ENCODE results near the gene PALS2. TPM values are rescaled to one million over a fixed set of nuclear protein-coding genes. Genes with fewer than 3 reads are reported as not detected.

The PALS2 gene
- total RNA-seq (2014; rRNA removed; shearing (Covaris generic)) = 54.4 and 55.1 TPM in 2 replicates

- Histone ChIP-seq H3K4me3 (peak within 1 kb of the TSS; percentile 97), H3K4me1 (no peaks in the 10 kb centered on the region), H3K27me3 (peaks cover 11% of the 10 kb centered on the region; the same call in 1 of the 2 replicates), H3K27ac (peak within 1 kb of the TSS; percentile 49), H3K9me3 (replicated peaks) (no peaks in the 10 kb centered on the region), H3K36me3 (no peaks in the 10 kb centered on the region)
- DNase-seq = peak; percentile 68 to 77
Measured at GRCh38 chr7:24572997-24573553, at the start of gene PALS2. Gene PALS2 (plus strand): TSS chr7:24573452. CDS start chr7:24623668, 50,216 bp downstream.

- Histone ChIP-seq H3K4me3 (no peak overlapping the region), H3K27me3 (peaks cover 4% of the 10 kb centered on the region; the same call in 1 of the 2 replicates), H3K9me3 (replicated peaks) (no peaks in the 10 kb centered on the region), H3K27ac (no peak overlapping the region), H3K36me3 (no peaks in the 10 kb centered on the region), H3K4me1 (no peaks in the 10 kb centered on the region)
- DNase-seq = no peak
Measured at GRCh38 chr7:24531255-24531654, 42.0 kb upstream of the PALS2 start.

GRCh38 chr7:24536682-24537081, 36.6 kb upstream of the PALS2 start:
- Histone ChIP-seq H3K27me3 (peaks cover 4% of the 10 kb centered on the region; the same call in 1 of the 2 replicates), H3K9me3 (replicated peaks) (no peaks in the 10 kb centered on the region), H3K27ac (no peak overlapping the region), H3K4me3 (no peak overlapping the region), H3K36me3 (no peaks in the 10 kb centered on the region), H3K4me1 (no peaks in the 10 kb centered on the region)
- DNase-seq = no peak

- Histone ChIP-seq H3K27ac (no peak overlapping the region), H3K9me3 (replicated peaks) (no peaks in the 10 kb centered on the region), H3K4me3 (no peak overlapping the region), H3K27me3 (0 out of 2 replicates have a peak, but pooled peaks cover 3% of the 10 kb centered on the region), H3K4me1 (no peaks in the 10 kb centered on the region), H3K36me3 (no peaks in the 10 kb centered on the region)
- DNase-seq = peak; percentile 6 to 38
Measured at GRCh38 chr7:24540956-24541355, 32.3 kb upstream of the PALS2 start.

GRCh38 chr7:24545215-24545614, 28.0 kb upstream of the PALS2 start:
- Histone ChIP-seq H3K9me3 (replicated peaks) (no peaks in the 10 kb centered on the region), H3K4me3 (no peak overlapping the region), H3K27ac (no peak overlapping the region), H3K4me1 (no peaks in the 10 kb centered on the region), H3K27me3 (0 out of 2 replicates have a peak, but pooled peaks cover 3% of the 10 kb centered on the region), H3K36me3 (no peaks in the 10 kb centered on the region)
- no peak for DNase-seq

GRCh38 chr7:24548390-24548789, 24.9 kb upstream of the PALS2 start:
- H3K4me1 ChIP-seq = no peaks in the 10 kb centered on the region
- no peak overlapping the region for H3K27ac ChIP-seq
- DNase-seq = no peak
- H3K36me3 ChIP-seq = no peaks in the 10 kb centered on the region
- no peaks in the 10 kb centered on the region for H3K9me3 ChIP-seq (replicated peaks)
- no peaks in the 10 kb centered on the region for H3K27me3 ChIP-seq
- H3K4me3 ChIP-seq = no peak overlapping the region

GRCh38 chr7:24549991-24550390, 23.3 kb upstream of the PALS2 start:
- H3K4me1 ChIP-seq = no peaks in the 10 kb centered on the region
- no peak for DNase-seq

GRCh38 chr7:24555184-24555583, 18.1 kb upstream of the PALS2 start:
- no peak for DNase-seq
- H3K36me3 ChIP-seq = no peaks in the 10 kb centered on the region
- H3K4me3 ChIP-seq = no peak overlapping the region
- H3K9me3 ChIP-seq (replicated peaks) = no peaks in the 10 kb centered on the region
- no peak overlapping the region for H3K27ac ChIP-seq
- H3K27me3 ChIP-seq = no peaks in the 10 kb centered on the region
- no peaks in the 10 kb centered on the region for H3K4me1 ChIP-seq

More at GRCh38 chr7:24549991-24550390, 23.3 kb upstream of the PALS2 start:
- Histone ChIP-seq H3K27me3 (no peaks in the 10 kb centered on the region), H3K4me3 (no peak overlapping the region), H3K27ac (no peak overlapping the region), H3K36me3 (no peaks in the 10 kb centered on the region), H3K9me3 (replicated peaks) (no peaks in the 10 kb centered on the region)

GRCh38 chr7:24555719-24556118, 17.5 kb upstream of the PALS2 start:
- H3K27ac ChIP-seq = no peak overlapping the region
- H3K4me1 ChIP-seq = no peaks in the 10 kb centered on the region
- H3K36me3 ChIP-seq = no peaks in the 10 kb centered on the region
- DNase-seq = no peak
- H3K27me3 ChIP-seq = no peaks in the 10 kb centered on the region
- H3K9me3 ChIP-seq (replicated peaks) = no peaks in the 10 kb centered on the region
- H3K4me3 ChIP-seq = no peak overlapping the region

- H3K4me1 ChIP-seq = no peaks in the 10 kb centered on the region
- H3K36me3 ChIP-seq = no peaks in the 10 kb centered on the region
- no peaks in the 10 kb centered on the region for H3K27me3 ChIP-seq
- no peak for DNase-seq
- H3K9me3 ChIP-seq (replicated peaks) = no peaks in the 10 kb centered on the region
- no peak overlapping the region for H3K27ac ChIP-seq
- H3K4me3 ChIP-seq = no peak overlapping the region
Measured at GRCh38 chr7:24560772-24561171, 12.5 kb upstream of the PALS2 start.

GRCh38 chr7:24566274-24566673, 7.0 kb upstream of the PALS2 start:
- Histone ChIP-seq H3K4me1 (no peaks in the 10 kb centered on the region), H3K9me3 (replicated peaks) (no peaks in the 10 kb centered on the region), H3K4me3 (no peak overlapping the region), H3K27ac (no peak overlapping the region), H3K36me3 (no peaks in the 10 kb centered on the region), H3K27me3 (peaks cover 7% of the 10 kb centered on the region; the same call in 1 of the 2 replicates)
- DNase-seq = peak; percentile 13 to 47

- H3K4me1 ChIP-seq = no peaks in the 10 kb centered on the region
- no peak overlapping the region for H3K4me3 ChIP-seq
- no peak for DNase-seq
- no peaks in the 10 kb centered on the region for H3K9me3 ChIP-seq (replicated peaks)
- H3K36me3 ChIP-seq = no peaks in the 10 kb centered on the region
- H3K27me3 ChIP-seq = peaks cover 11% of the 10 kb centered on the region; the same call in 1 of the 2 replicates
- H3K27ac ChIP-seq = no peak overlapping the region
Measured at GRCh38 chr7:24570983-24571382, 2.3 kb upstream of the PALS2 start.

- no peak for DNase-seq
- peak overlapping the region; percentile 97; the same call in 1 of the 2 replicates for H3K4me3 ChIP-seq
- H3K36me3 ChIP-seq = no peaks in the 10 kb centered on the region
- no peaks in the 10 kb centered on the region for H3K4me1 ChIP-seq
- no peaks in the 10 kb centered on the region for H3K9me3 ChIP-seq (replicated peaks)
- H3K27me3 ChIP-seq = peaks cover 11% of the 10 kb centered on the region; the same call in 1 of the 2 replicates
- no peak overlapping the region for H3K27ac ChIP-seq
Measured at GRCh38 chr7:24572016-24572392, 1.2 kb upstream of the PALS2 start.

GRCh38 chr7:24572393-24572996, 757 bp upstream of the PALS2 start:
- peak; percentile 58 to 69 for DNase-seq
- Histone ChIP-seq H3K36me3 (no peaks in the 10 kb centered on the region), H3K4me3 (peak overlapping the region; percentile 97), H3K27me3 (peaks cover 11% of the 10 kb centered on the region; the same call in 1 of the 2 replicates), H3K9me3 (replicated peaks) (no peaks in the 10 kb centered on the region), H3K4me1 (no peaks in the 10 kb centered on the region), H3K27ac (peak overlapping the region; percentile 49; the same call in 1 of the 2 replicates)

GRCh38 chr7:24573554-24574338, 494 bp downstream of the PALS2 start:
- Histone ChIP-seq H3K27me3 (peaks cover 11% of the 10 kb centered on the region; the same call in 1 of the 2 replicates), H3K9me3 (replicated peaks) (no peaks in the 10 kb centered on the region), H3K36me3 (no peaks in the 10 kb centered on the region), H3K4me1 (no peaks in the 10 kb centered on the region), H3K27ac (peak overlapping the region; percentile 38), H3K4me3 (peak overlapping the region; percentile 97)
- peak; percentile 62 to 73 for DNase-seq
